Measurements from ENCODE around the gene PLVAP. TPM values are rescaled to one million over a fixed set of nuclear protein-coding genes. Genes with fewer than 3 reads are reported as not detected.

PLVAP gene
- total RNA-seq, 1 donor from 2014 or later, result 1.5 TPM

- TF ChIP-seq, protein P1, sequence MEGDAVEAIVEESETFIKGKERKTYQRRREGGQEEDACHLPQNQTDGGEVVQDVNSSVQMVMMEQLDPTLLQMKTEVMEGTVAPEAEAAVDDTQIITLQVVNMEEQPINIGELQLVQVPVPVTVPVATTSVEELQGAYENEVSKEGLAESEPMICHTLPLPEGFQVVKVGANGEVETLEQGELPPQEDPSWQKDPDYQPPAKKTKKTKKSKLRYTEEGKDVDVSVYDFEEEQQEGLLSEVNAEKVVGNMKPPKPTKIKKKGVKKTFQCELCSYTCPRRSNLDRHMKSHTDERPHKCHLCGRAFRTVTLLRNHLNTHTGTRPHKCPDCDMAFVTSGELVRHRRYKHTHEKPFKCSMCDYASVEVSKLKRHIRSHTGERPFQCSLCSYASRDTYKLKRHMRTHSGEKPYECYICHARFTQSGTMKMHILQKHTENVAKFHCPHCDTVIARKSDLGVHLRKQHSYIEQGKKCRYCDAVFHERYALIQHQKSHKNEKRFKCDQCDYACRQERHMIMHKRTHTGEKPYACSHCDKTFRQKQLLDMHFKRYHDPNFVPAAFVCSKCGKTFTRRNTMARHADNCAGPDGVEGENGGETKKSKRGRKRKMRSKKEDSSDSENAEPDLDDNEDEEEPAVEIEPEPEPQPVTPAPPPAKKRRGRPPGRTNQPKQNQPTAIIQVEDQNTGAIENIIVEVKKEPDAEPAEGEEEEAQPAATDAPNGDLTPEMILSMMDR (IDR thresholded peaks at IDR 0.05; ENCODE audit: insufficient read depth, low read length, poor library complexity, severe bottlenecking), result no peak
- Histone ChIP-seq H3K4me3 (ENCODE audit: low read depth, low read length) (no peak overlapping the region), H3K36me3 (ENCODE audit: control insufficient read depth, insufficient read depth, low read length) (peaks cover 3% of the 10 kb centered on the region), H3K27me3 (ENCODE audit: control insufficient read depth, insufficient read depth, low read length) (peaks cover 11% of the 10 kb centered on the region)
- DNase-seq (ENCODE audit: low read depth), result no peak
Observed at GRCh38 chr19:17325881-17326594, 51.1 kb downstream of the PLVAP start.

- Histone ChIP-seq H3K4me3 (ENCODE audit: low read depth, low read length) (no peak overlapping the region), H3K36me3 (ENCODE audit: control insufficient read depth, insufficient read depth, low read length) (peaks cover 5% of the 10 kb centered on the region), H3K27me3 (ENCODE audit: control insufficient read depth, insufficient read depth, low read length) (peaks cover 10% of the 10 kb centered on the region)
- TF ChIP-seq, protein P1 (IDR thresholded peaks at IDR 0.05; ENCODE audit: insufficient read depth, low read length, poor library complexity, severe bottlenecking), result no peak
- DNase-seq (ENCODE audit: low read depth), result no peak
Observed at GRCh38 chr19:17325133-17325532, 52.0 kb downstream of the PLVAP start.

- no peak overlapping the region for H3K4me3 ChIP-seq (ENCODE audit: low read depth, low read length)
- peaks cover 6% of the 10 kb centered on the region for H3K27me3 ChIP-seq (ENCODE audit: control insufficient read depth, insufficient read depth, low read length)
- TF ChIP-seq, protein P1 (IDR thresholded peaks at IDR 0.05; ENCODE audit: insufficient read depth, low read length, poor library complexity, severe bottlenecking), result no peak
- peaks cover 4% of the 10 kb centered on the region for H3K36me3 ChIP-seq (ENCODE audit: control insufficient read depth, insufficient read depth, low read length)
- DNase-seq (ENCODE audit: low read depth), result no peak
Observed at GRCh38 chr19:17324357-17325114, 52.6 kb downstream of the PLVAP start.

DNA sequence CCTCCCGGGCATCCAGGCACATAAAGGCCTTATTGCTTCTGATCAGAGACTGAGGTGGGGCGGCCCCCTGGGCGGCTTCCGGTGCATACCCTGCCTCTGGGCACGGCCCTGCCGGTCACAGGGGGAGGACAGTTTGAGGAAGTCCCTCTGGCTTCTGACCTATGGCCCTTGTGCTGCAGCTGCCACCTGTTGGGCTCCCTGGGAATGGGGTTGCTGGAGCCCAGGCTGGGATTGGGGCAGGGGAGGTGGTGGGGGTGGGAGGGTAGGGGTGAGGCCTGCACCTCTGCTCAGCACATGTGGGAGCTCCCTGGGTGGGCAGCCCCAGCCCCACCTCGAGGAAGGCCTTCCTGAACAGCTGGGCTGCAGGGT is 53.2 kb downstream of the PLVAP start:
- DNase-seq (ENCODE audit: low read depth), result no peak
- Histone ChIP-seq H3K27me3 (ENCODE audit: control insufficient read depth, insufficient read depth, low read length) (peaks cover under 1% of the 10 kb centered on the region), H3K36me3 (ENCODE audit: control insufficient read depth, insufficient read depth, low read length) (peaks cover 4% of the 10 kb centered on the region), H3K4me3 (ENCODE audit: low read depth, low read length) (no peak overlapping the region)
- TF ChIP-seq, protein P1 (IDR thresholded peaks at IDR 0.05; ENCODE audit: insufficient read depth, low read length, poor library complexity, severe bottlenecking), result no peak

GRCh38 chr19:17323300-17323963 is 53.7 kb downstream of the PLVAP start:
- TF ChIP-seq, protein P1 (IDR thresholded peaks at IDR 0.05; ENCODE audit: insufficient read depth, low read length, poor library complexity, severe bottlenecking), result no peak
- Histone ChIP-seq H3K4me3 (ENCODE audit: low read depth, low read length) (no peak overlapping the region), H3K36me3 (ENCODE audit: control insufficient read depth, insufficient read depth, low read length) (peaks cover 4% of the 10 kb centered on the region), H3K27me3 (ENCODE audit: control insufficient read depth, insufficient read depth, low read length) (no peaks in the 10 kb centered on the region)
- no peak for DNase-seq (ENCODE audit: low read depth)

Data from kidney epithelial cell (primary cell).